ENCODE data around the gene MTOR. TPM values are rescaled to one million over a fixed set of nuclear protein-coding genes. Genes with fewer than 3 reads are reported as not detected.

Gene MTOR
- total RNA-seq, 4 donors from 2014 or later, result 32.4 to 55.4 (median 42.5) TPM

GRCh38 chr1:11216074-11216473, 46.3 kb downstream of the MTOR start:
- Histone ChIP-seq H3K4me3 (no peak overlapping the region), H3K4me1 (no peaks in the 10 kb centered on the region), H3K27me3 (no peaks in the 10 kb centered on the region), H3K9me3 (no peaks in the 10 kb centered on the region), H3K27ac (no peak overlapping the region), H3K36me3 (peaks cover 11 to 94% of the 10 kb centered on the region in 2 donors)
- 100% methylated on average over 1 of the region's 1 CpG; no CpG with 5 or more reads in 1 of the 2 donors for WGBS, 2 donors (ENCODE audit: low coverage in 1 of 2)
- TF ChIP-seq POLR2A (IDR thresholded peaks at IDR 0.05) (no peak), POLR2AphosphoS5 (IDR thresholded peaks at IDR 0.05) (no peak), CTCF (IDR thresholded peaks at IDR 0.05) (no peak), EP300 (IDR thresholded peaks at IDR 0.05) (no peak)
- ATAC-seq, result no peak

GRCh38 chr1:11215381-11216005, 46.9 kb downstream of the MTOR start:
- 80 to 85% methylated on average over 1 to 2 of the region's 2 CpGs for WGBS, 2 donors (ENCODE audit: low coverage in 1 of 2)
- no peak for ATAC-seq
- no peak overlapping the region for H3K27ac ChIP-seq
- no peaks in the 10 kb centered on the region for H3K27me3 ChIP-seq
- no peaks in the 10 kb centered on the region for H3K4me1 ChIP-seq
- TF ChIP-seq EP300 (IDR thresholded peaks at IDR 0.05) (no peak), POLR2A (IDR thresholded peaks at IDR 0.05) (no peak), CTCF (IDR thresholded peaks at IDR 0.05) (no peak), POLR2AphosphoS5 (IDR thresholded peaks at IDR 0.05) (no peak)
- H3K36me3 ChIP-seq, result peaks cover 11 to 94% of the 10 kb centered on the region in 2 donors
- H3K9me3 ChIP-seq, result no peaks in the 10 kb centered on the region
- H3K4me3 ChIP-seq, result no peak overlapping the region

GRCh38 chr1:11214698-11215380, 47.5 kb downstream of the MTOR start:
- no peaks in the 10 kb centered on the region for H3K9me3 ChIP-seq
- H3K27ac ChIP-seq, result no peak overlapping the region
- H3K4me3 ChIP-seq, result no peak overlapping the region
- H3K27me3 ChIP-seq, result no peaks in the 10 kb centered on the region
- peaks cover 11 to 98% of the 10 kb centered on the region in 2 donors for H3K36me3 ChIP-seq
- WGBS, 2 donors (ENCODE audit: low coverage in 1 of 2), result 82 to 85% methylated on average over 1 to 2 of the region's 3 CpGs
- ATAC-seq, result no peak
- TF ChIP-seq EP300 (IDR thresholded peaks at IDR 0.05) (no peak), CTCF (IDR thresholded peaks at IDR 0.05) (no peak), POLR2A (IDR thresholded peaks at IDR 0.05) (no peak), POLR2AphosphoS5 (IDR thresholded peaks at IDR 0.05) (no peak)
- no peaks in the 10 kb centered on the region for H3K4me1 ChIP-seq

- Histone ChIP-seq H3K27me3 (no peaks in the 10 kb centered on the region), H3K4me3 (no peak overlapping the region), H3K27ac (no peak overlapping the region), H3K9me3 (no peaks in the 10 kb centered on the region), H3K4me1 (peaks cover 0 to 15% (median 4%) of the 10 kb centered on the region in 3 donors), H3K36me3 (peaks cover 5 to 96% of the 10 kb centered on the region in 2 donors)
- TF ChIP-seq POLR2AphosphoS5 (IDR thresholded peaks at IDR 0.05), result no peak
- TF ChIP-seq EP300 (IDR thresholded peaks at IDR 0.05), result no peak
- no peak for TF ChIP-seq CTCF (IDR thresholded peaks at IDR 0.05)
- no peak for TF ChIP-seq POLR2A (IDR thresholded peaks at IDR 0.05)
- no peak for ATAC-seq
- 88% methylated on average over 11 of the region's 12 CpGs; no CpG with 5 or more reads in 1 of the 2 donors for WGBS, 2 donors (ENCODE audit: low coverage in 1 of 2)
These were observed 50.3 kb downstream of the MTOR start for GRCh38 chr1:11211925-11212587.
